NCI-H446 treated with DMSO at 0.1 percent for 48 hours (cell line): ENCODE data around the gene ENTPD5.
"Not testable (repeated sequence)": the region's sequence is repeated elsewhere in the genome, so short reads cannot be mapped to it uniquely, and the experiment has no call there.

ENCODE experiments used
- DNase-seq: peaks from one replicate; lab custom pipeline; 2025; lab: John Stamatoyannopoulos, UW

Gene ENTPD5

GRCh38 chr14:73943083-73943482 lies 76.0 kb downstream of the ENTPD5 start:
- no peak for DNase-seq

GRCh38 chr14:73942180-73942579 lies 76.9 kb downstream of the ENTPD5 start:
- DNase-seq: no peak

GRCh38 chr14:73937012-73937411 lies 82.1 kb downstream of the ENTPD5 start:
- no peak for DNase-seq

- DNase-seq: no peak
Observed at GRCh38 chr14:73936548-73936947, 82.5 kb downstream of the ENTPD5 start.

- DNase-seq: no peak
Observed at GRCh38 chr14:73935666-73936065, 83.4 kb downstream of the ENTPD5 start.

- DNase-seq: no peak
Observed at GRCh38 chr14:73924337-73924736, 94.8 kb downstream of the ENTPD5 start.

- not testable (repeated sequence) for DNase-seq
Observed at GRCh38 chr14:73919457-73919856, 99.6 kb downstream of the ENTPD5 start.

- no peak for DNase-seq
Observed at GRCh38 chr14:73916324-73916723, 102.8 kb downstream of the ENTPD5 start.

GRCh38 chr14:73913256-73913655 lies 105.8 kb downstream of the ENTPD5 start:
- DNase-seq: no peak

GRCh38 chr14:73909681-73910080 lies 109.4 kb downstream of the ENTPD5 start:
- no peak for DNase-seq
